OCI-LY1 (cell line): ENCODE measurements around the gene PDE11A.

ENCODE experiments used
- EZH2 ChIP-seq: fragments of 200-600 bp; sonication (generic), shearing (Covaris generic); IDR thresholded peaks from 2 replicates; pipeline ENCODE4 v1.8.0; 2017; ENCODE audit warnings: borderline replicate concordance, mixed run types, mild to moderate bottlenecking, antibody characterized with exemption, low read length, moderate library complexity, mixed read lengths
- TF ChIP-seq, protein P1 (sequence below): fragments of 200-600 bp; sonication (generic), shearing (Covaris generic); IDR thresholded peaks from 2 replicates; pipeline ENCODE4 v1.5.1; 2017; ENCODE audit warnings: mild to moderate bottlenecking, antibody characterized with exemption, low read length, moderate library complexity, mixed read lengths

GRCh38 chr2:178108176-178108575 lies 35.6 kb upstream of the PDE11A start:
- TF ChIP-seq, protein P1, sequence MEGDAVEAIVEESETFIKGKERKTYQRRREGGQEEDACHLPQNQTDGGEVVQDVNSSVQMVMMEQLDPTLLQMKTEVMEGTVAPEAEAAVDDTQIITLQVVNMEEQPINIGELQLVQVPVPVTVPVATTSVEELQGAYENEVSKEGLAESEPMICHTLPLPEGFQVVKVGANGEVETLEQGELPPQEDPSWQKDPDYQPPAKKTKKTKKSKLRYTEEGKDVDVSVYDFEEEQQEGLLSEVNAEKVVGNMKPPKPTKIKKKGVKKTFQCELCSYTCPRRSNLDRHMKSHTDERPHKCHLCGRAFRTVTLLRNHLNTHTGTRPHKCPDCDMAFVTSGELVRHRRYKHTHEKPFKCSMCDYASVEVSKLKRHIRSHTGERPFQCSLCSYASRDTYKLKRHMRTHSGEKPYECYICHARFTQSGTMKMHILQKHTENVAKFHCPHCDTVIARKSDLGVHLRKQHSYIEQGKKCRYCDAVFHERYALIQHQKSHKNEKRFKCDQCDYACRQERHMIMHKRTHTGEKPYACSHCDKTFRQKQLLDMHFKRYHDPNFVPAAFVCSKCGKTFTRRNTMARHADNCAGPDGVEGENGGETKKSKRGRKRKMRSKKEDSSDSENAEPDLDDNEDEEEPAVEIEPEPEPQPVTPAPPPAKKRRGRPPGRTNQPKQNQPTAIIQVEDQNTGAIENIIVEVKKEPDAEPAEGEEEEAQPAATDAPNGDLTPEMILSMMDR = no peak
- TF ChIP-seq EZH2 = no peak
